Ascending aorta (tissue), 2 donors: ENCODE data around the gene TRAPPC2. TPM values are rescaled to one million over a fixed set of nuclear protein-coding genes. Genes with fewer than 3 reads are reported as not detected.

Experiments
- DNase-seq, 2 donors: peaks; one replicate each; pipeline ENCODE4 v3.0.0-alpha.2; 2019; ENCODE audit warnings: low spot score in 2 of 2
- H3K27ac ChIP-seq, 2 donors: fragments of 200-600 bp; sonication (generic); one replicate each; pipeline ENCODE4 v1.5.1; 2016 to 2017; ENCODE audit warnings: mild to moderate bottlenecking in 1 of 2
- H3K27me3 ChIP-seq: fragments of 200-600 bp; sonication (generic); one replicate; pipeline ENCODE4 v1.5.1; 2017
- H3K36me3 ChIP-seq, 2 donors: fragments of 200-600 bp; sonication (generic); one replicate each; pipeline ENCODE4 v1.5.1; 2016
- H3K4me1 ChIP-seq, 2 donors: fragments of 200-600 bp; sonication (generic); one replicate each; pipeline ENCODE4 v1.5.1; 2016 to 2017; ENCODE audit warnings: mild to moderate bottlenecking in 1 of 2
- H3K4me3 ChIP-seq, 2 donors: fragments of 200-600 bp; sonication (generic); one replicate each; pipeline ENCODE4 v1.5.1; 2016 to 2017; ENCODE audit warnings: mild to moderate bottlenecking in 1 of 2
- H3K9me3 ChIP-seq, 2 donors: fragments of 200-600 bp; sonication (generic); one replicate each; pipeline ENCODE4 v1.5.1; 2016
- CTCF ChIP-seq, 3 experiments: fragments of 200-600 bp in 2 of 3; fragments of 450-650 bp in 1 of 3; sonication (generic) in 2 of 3; IDR thresholded peaks; one replicate each; pipeline ENCODE4 v1.5.1; 2016 to 2019; ENCODE audit warnings: antibody characterized with exemption in 3 of 3, mild to moderate bottlenecking in 1 of 3, moderate library complexity in 1 of 3
- intact Hi-C: fragments of 100-400 bp; cut with DNase I; formaldehyde crosslinking; loops from one replicate; pipeline ENCODE4 v1.15.1; 2023
- total RNA-seq: library from RNA; depleted of rRNA; stranded (reverse); fragments of >200 nt; gene quantifications from one replicate; pipeline ENCODE4 v1.1.0, GENCODE V29; 2016

Gene TRAPPC2
- total RNA-seq, 1 donor from 2014 or later = 8.0 TPM

GRCh38 chrX:13774696-13775095, 40.3 kb upstream of the TRAPPC2 start:
- Histone ChIP-seq H3K4me3 (no peak overlapping the region), H3K4me1 (no peaks in the 10 kb centered on the region), H3K27me3 (no peaks in the 10 kb centered on the region), H3K36me3 (peaks cover 5 to 27% of the 10 kb centered on the region in 2 donors), H3K27ac (no peak overlapping the region), H3K9me3 (no peaks in the 10 kb centered on the region)
- intact Hi-C loops = no loop called here
- no peak for TF ChIP-seq CTCF (IDR thresholded peaks at IDR 0.05)
- DNase-seq = no peak

GRCh38 chrX:13770013-13770535, 35.7 kb upstream of the TRAPPC2 start:
- peaks cover 12 to 56% of the 10 kb centered on the region in 2 donors for H3K36me3 ChIP-seq
- H3K4me1 ChIP-seq = no peaks in the 10 kb centered on the region
- H3K9me3 ChIP-seq = no peaks in the 10 kb centered on the region
- intact Hi-C loops = no loop called here
- no peak overlapping the region for H3K4me3 ChIP-seq
- no peaks in the 10 kb centered on the region for H3K27me3 ChIP-seq
- no peak for DNase-seq
- TF ChIP-seq CTCF (IDR thresholded peaks at IDR 0.05) = no peak
- H3K27ac ChIP-seq = no peak overlapping the region

GRCh38 chrX:13768939-13769338, 34.5 kb upstream of the TRAPPC2 start:
- intact Hi-C loops = loop anchor here (10.0 kb wide), 1 partner anchor 126 kb away; no protein-coding TSS in a partner anchor

GRCh38 chrX:13764765-13765164, 30.3 kb upstream of the TRAPPC2 start:
- peaks cover 0 to 5% of the 10 kb centered on the region in 2 donors for H3K4me1 ChIP-seq
- DNase-seq = no peak
- H3K36me3 ChIP-seq = peaks cover 7 to 47% of the 10 kb centered on the region in 2 donors
- no peaks in the 10 kb centered on the region for H3K27me3 ChIP-seq
- H3K9me3 ChIP-seq = no peaks in the 10 kb centered on the region
- H3K27ac ChIP-seq = peak overlapping the region in 1 of 2 donors; percentile 22
- TF ChIP-seq CTCF (IDR thresholded peaks at IDR 0.05) = no peak
- intact Hi-C loops = loop anchor here (10.0 kb wide), 1 partner anchor 130 kb away; no protein-coding TSS in a partner anchor
- H3K4me3 ChIP-seq = no peak overlapping the region

More at GRCh38 chrX:13768939-13769338, 34.5 kb upstream of the TRAPPC2 start:
- Histone ChIP-seq H3K4me1 (no peaks in the 10 kb centered on the region), H3K9me3 (no peaks in the 10 kb centered on the region), H3K27ac (no peak overlapping the region), H3K4me3 (no peak overlapping the region), H3K27me3 (no peaks in the 10 kb centered on the region), H3K36me3 (peaks cover 12 to 48% of the 10 kb centered on the region in 2 donors)
- no peak for DNase-seq
- TF ChIP-seq CTCF (IDR thresholded peaks at IDR 0.05) = no peak

- Histone ChIP-seq H3K9me3 (no peaks in the 10 kb centered on the region), H3K4me3 (no peak overlapping the region), H3K36me3 (peaks cover 7 to 46% of the 10 kb centered on the region in 2 donors), H3K4me1 (peaks cover 0 to 5% of the 10 kb centered on the region in 2 donors), H3K27ac (peak overlapping the region in 1 of 2 donors; percentile 22), H3K27me3 (no peaks in the 10 kb centered on the region)
- DNase-seq = no peak
- intact Hi-C loops = loop anchor here (10.0 kb wide), 1 partner anchor 131 kb away; no protein-coding TSS in a partner anchor
- TF ChIP-seq CTCF (IDR thresholded peaks at IDR 0.05) = no peak
These were observed 29.9 kb upstream of the TRAPPC2 start for GRCh38 chrX:13764281-13764680.
